ENCODE results near the gene ZDHHC7. TPM values are rescaled to one million over a fixed set of nuclear protein-coding genes. Genes with fewer than 3 reads are reported as not detected.

Gene ZDHHC7
- total RNA-seq, 1 experiment from 2014 or later: 39.1 TPM

DNA sequence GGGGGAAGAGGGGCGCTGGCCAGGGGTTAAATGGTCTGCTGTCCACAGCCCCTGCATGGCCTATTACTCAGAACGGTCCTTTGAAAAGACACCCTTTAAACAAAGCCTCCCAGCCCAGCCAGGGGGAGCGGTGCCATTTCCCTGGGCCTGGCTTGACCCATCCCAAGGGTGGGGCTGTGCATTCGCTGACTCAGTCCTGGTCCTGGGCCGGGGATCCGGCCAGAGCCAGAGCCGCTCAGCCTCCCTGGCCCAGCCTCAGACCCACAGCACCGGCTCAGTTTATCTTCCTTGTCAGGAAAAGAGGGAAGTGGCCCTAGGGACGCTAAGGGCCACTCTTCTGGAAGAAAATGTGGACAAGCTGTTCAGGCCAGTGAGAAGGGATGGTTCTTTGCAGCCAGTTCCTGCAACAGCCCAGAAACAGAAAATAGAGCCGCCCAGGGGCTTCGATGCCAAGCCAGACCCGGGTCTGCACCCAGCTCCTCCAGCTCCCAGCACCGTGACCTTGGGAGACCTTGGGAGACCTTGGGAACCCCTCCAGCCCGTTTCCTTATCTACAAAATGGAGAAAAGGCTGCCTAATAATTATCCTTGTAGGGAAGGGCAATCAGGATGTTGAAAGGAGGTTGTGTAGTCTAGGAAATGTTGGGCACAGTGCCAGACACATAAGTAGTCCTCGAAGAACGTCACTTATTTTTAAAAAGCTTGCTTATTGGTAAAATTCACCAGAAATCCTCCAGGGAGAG lies 82.5 kb downstream of the ZDHHC7 start:
- no peak overlapping the region for H3T11ph ChIP-seq (ENCODE audit: low read length)
- H3K14ac ChIP-seq (ENCODE audit: insufficient read depth, low read length): no peak overlapping the region
- no peak overlapping the region for H2BK120ac ChIP-seq (ENCODE audit: low read depth, low read length, poor library complexity, severe bottlenecking)
- Mint-ChIP-seq H3K4me1 (peaks cover 5 to 19% of the 10 kb centered on the region in 2 experiments; a peak in 2 of 4 replicates), H3K9me3 (peaks cover 4 to 7% of the 10 kb centered on the region in 2 experiments; a peak in 3 of 5 replicates), H3K27ac (peak overlapping the region in 1 of 3 experiments; percentile 18; a peak in 1 of 7 replicates), H3K36me3 (ENCODE audit: insufficient read depth in 1 of 3, low read depth in 3 of 3) (peaks cover 0 to 5% (median 0%) of the 10 kb centered on the region in 3 experiments; a peak in 2 of 7 replicates), H3K4me3 (no peak overlapping the region), H3K27me3 (ENCODE audit: low read depth) (peaks cover 4% of the 10 kb centered on the region)
- no peak overlapping the region for H4K91ac ChIP-seq (ENCODE audit: insufficient read length, low read depth, low read length)
- no peak overlapping the region for H2AFZ ChIP-seq (ENCODE audit: low read length)
- no peak overlapping the region for H3K9ac ChIP-seq (ENCODE audit: extremely low read depth, insufficient read length, low read length)
- DNase-seq: no peak
- no peaks in the 10 kb centered on the region; the same call in 1 of the 2 replicates for H3K4me1 ChIP-seq (ENCODE audit: insufficient read depth, low read length)
- no peaks in the 10 kb centered on the region for H3K79me1 ChIP-seq (ENCODE audit: insufficient read depth, low read depth, low read length, poor library complexity, severe bottlenecking)
- no peaks in the 10 kb centered on the region for H3K23me2 ChIP-seq (ENCODE audit: insufficient read length, low read depth, low read length, poor library complexity, severe bottlenecking)
- no peak overlapping the region for H3K4ac ChIP-seq (ENCODE audit: low read depth, low read length)
- no peak overlapping the region for H3K23ac ChIP-seq (ENCODE audit: insufficient read length, low read depth, low read length)
- no CpG with 5 or more reads among the region's 16 CpGs for WGBS (ENCODE audit: extremely low coverage, insufficient read length, low lambda C conversion rate)
- H2BK15ac ChIP-seq (ENCODE audit: low read depth, low read length): no peak overlapping the region
- no peak overlapping the region for H2BK20ac ChIP-seq (ENCODE audit: low read depth, low read length, poor library complexity, severe bottlenecking)
- H3K4me2 ChIP-seq (ENCODE audit: insufficient read depth, insufficient read length, low read length): no peak overlapping the region
- no peaks in the 10 kb centered on the region for H3K9me3 ChIP-seq (ENCODE audit: control insufficient read depth, low read depth, low read length)
- TF ChIP-seq, protein P1, sequence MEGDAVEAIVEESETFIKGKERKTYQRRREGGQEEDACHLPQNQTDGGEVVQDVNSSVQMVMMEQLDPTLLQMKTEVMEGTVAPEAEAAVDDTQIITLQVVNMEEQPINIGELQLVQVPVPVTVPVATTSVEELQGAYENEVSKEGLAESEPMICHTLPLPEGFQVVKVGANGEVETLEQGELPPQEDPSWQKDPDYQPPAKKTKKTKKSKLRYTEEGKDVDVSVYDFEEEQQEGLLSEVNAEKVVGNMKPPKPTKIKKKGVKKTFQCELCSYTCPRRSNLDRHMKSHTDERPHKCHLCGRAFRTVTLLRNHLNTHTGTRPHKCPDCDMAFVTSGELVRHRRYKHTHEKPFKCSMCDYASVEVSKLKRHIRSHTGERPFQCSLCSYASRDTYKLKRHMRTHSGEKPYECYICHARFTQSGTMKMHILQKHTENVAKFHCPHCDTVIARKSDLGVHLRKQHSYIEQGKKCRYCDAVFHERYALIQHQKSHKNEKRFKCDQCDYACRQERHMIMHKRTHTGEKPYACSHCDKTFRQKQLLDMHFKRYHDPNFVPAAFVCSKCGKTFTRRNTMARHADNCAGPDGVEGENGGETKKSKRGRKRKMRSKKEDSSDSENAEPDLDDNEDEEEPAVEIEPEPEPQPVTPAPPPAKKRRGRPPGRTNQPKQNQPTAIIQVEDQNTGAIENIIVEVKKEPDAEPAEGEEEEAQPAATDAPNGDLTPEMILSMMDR (conservative IDR thresholded peaks at IDR 0.05): no peak
- H3K27ac ChIP-seq (ENCODE audit: insufficient read length, low read depth, low read length): no peak overlapping the region
- no peak overlapping the region for H3K56ac ChIP-seq (ENCODE audit: insufficient read length, low read depth, low read length)
- H3K18ac ChIP-seq (ENCODE audit: insufficient read length, low read depth, low read length): no peak overlapping the region
- H2BK12ac ChIP-seq (ENCODE audit: insufficient read length, low read depth, low read length): no peak overlapping the region
- no peaks in the 10 kb centered on the region for H3K79me2 ChIP-seq (ENCODE audit: insufficient read depth, low read length)
- H4K8ac ChIP-seq (replicated peaks; ENCODE audit: insufficient read length, low read depth, low read length): no peak overlapping the region
- H3K27me3 ChIP-seq (ENCODE audit: insufficient read depth, low read length): no peaks in the 10 kb centered on the region
- no peaks in the 10 kb centered on the region for H4K20me1 ChIP-seq (ENCODE audit: control insufficient read depth, insufficient read depth, insufficient read length)
- no peak overlapping the region for H2AK5ac ChIP-seq (ENCODE audit: insufficient read length, low read length)
- no peak overlapping the region for H4K5ac ChIP-seq (ENCODE audit: insufficient read length, low read depth, low read length)
- H2BK5ac ChIP-seq (ENCODE audit: insufficient read length, low read length): no peak overlapping the region

Data from H9 (cell line).